Midbrain (tissue), 1 donor: ENCODE measurements around the gene LGALS8.

Experiments used
- DNase-seq: peaks from one replicate; lab custom pipeline; 2025; lab: John Stamatoyannopoulos, UW

The LGALS8 gene

GRCh38 chr1:236509203-236509602, 14.6 kb upstream of the LGALS8 start:
- DNase-seq, result no peak

- no peak for DNase-seq
Measured at GRCh38 chr1:236509647-236510401, 14.0 kb upstream of the LGALS8 start.

DNA sequence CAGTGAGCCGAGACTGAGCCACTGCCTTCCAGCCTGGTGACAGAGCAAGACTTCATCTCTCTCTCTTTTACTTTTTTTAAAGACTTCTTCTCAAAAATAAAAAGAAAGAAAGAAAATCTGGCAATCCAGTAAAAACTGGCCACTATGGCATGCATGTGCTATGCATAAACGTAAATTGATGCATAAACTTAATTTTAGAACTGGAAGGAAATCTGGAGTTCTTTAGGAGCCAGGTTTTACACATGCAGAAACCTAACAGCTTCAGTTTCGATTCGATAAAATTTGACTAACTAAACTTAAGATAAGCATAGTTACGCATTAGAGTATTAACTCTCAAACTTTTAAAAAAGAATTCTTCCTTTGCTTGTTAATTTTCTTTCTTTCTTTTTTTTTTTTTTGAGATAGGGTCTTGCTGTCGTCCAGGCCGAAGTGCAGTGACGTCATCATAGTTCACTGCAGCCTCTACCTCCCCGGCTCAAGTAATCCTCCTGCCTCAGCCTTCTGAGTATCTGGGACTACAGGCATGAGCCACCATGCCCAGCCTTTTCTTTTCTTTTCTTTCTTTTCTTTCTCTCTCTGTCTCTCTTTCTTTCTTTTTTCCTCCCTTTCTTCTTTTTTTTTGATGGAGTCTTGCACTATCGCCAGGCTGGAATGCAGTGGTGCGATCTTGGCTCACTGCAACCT, 11.9 kb upstream of the LGALS8 start:
- DNase-seq, result no peak

GRCh38 chr1:236514703-236515442, 8.9 kb upstream of the LGALS8 start:
- DNase-seq, result no peak

DNA sequence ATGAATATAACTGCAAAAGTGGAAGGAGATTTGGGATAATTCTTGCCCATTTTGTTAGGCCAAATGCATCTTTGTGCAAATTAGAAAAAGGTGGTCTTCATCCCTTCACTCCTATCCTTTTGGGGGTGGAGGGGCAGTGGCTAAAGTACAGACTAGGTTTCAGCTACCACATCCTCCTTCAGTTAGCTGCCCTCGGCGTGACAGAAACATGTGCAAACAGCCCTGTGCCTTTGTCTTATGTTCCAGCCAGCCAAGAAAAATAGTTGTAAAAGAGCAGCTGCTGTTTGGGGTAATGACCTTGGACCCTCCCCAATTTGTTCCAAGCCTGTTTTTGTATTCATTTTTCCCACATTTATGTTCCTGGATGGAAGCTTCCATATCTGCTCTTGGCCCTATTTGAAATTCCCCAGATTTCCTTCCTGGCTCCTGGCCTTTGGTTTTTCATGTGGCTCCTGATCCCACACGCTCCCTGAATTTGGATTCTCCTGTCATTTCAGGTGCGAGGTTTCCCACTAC, 8.3 kb upstream of the LGALS8 start:
- no peak for DNase-seq

GRCh38 chr1:236516929-236517704, 6.7 kb upstream of the LGALS8 start:
- DNase-seq, result no peak

DNA sequence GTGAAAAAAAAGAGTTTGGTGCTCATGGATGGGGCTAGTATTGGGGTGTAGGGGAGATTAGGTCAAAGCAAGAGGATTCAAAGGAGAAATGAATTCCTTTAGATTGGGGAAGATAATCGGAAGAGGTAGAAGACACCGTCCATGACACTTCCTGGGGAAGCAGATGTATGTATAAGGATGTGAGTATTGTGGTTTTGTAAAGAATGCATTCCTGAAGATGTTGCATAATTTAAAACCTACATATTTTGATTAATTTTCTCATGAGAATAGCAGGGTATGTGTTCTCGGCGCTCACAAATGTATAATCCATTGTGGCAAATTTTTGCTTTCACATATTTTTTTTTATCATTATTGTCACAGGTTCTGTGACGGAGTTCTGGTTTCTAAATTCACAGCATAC, 5.5 kb upstream of the LGALS8 start:
- no peak for DNase-seq

DNA sequence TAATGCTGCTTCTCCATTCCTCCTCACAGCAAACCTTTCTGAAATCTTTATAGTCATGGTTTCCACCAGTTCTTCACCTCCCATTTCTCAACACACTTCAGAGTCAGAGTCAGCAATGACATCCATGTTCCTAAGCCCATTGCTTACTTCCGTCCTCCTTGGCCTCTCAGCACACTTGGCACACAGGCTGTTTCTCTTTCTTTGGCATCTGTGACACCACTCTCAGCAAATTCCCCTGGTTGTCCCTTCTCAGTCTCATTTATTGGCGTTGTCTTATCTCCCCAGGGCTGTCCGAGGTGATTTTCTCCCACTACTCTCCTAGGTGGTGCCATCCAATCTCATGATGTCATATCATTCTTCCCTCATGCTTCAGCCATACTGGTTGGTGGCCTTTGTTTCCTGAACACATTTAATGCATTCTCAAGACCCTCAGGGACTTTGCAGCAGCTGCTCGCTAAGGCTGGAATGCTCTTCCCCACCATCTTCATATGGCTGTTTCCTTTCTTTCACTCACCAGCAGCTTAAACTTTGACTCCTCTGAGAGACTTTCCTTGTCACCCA, 3.3 kb upstream of the LGALS8 start:
- no peak for DNase-seq

DNA sequence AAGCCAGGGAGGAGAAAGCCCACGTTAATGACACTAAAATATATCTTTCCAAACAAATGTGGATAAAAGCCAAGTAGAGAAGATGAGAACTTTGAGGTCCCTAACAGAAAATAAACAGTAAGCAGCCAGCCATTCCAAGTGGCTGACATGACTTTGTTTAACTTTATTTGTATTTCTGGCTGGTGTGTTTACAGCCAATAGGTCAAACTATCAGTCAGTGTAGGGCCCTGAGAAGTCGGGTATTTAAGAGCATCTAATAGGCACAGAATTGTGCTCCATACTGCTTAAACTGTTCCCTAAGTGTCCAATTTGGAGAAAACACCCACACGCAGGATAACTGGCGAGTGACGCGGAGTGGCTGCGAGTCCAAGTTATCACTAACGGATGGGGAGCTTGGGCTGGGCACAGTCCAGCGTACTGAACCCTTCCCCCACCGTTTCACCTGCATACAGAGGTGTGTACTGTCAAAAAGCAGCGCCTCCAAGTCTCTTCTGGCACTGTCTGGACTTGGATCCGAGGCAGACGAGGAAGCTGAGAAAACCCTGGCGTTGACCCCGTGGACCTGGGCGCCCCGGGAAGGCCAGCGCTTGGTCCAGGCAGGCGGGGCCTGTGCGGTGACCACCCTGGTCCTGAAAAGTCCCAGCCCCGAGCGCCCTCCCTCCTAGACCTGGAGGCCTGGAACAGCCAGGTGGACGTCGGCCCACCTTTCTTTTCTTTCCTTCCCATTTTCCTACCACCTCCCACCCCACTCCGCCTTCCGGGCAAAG, 662 bp upstream of the LGALS8 start:
- no peak for DNase-seq

GRCh38 chr1:236524142-236524894, 536 bp downstream of the LGALS8 start:
- peak; percentile 46 for DNase-seq

DNA sequence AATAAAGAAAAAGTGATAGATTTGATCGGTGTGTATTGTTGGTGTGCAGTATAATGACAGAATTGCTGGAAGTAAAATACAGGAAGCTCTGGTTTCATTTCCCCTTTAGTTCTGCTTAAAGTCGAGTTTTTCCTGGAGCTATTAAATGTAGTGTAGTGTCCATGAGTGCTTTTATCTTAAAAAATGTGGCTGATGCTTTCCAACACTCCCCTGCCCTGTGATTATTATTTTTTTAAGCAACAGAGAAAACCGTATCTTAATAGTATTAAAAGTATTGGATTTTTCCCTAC, 1.1 kb downstream of the LGALS8 start:
- peak; percentile 25 for DNase-seq

DNA sequence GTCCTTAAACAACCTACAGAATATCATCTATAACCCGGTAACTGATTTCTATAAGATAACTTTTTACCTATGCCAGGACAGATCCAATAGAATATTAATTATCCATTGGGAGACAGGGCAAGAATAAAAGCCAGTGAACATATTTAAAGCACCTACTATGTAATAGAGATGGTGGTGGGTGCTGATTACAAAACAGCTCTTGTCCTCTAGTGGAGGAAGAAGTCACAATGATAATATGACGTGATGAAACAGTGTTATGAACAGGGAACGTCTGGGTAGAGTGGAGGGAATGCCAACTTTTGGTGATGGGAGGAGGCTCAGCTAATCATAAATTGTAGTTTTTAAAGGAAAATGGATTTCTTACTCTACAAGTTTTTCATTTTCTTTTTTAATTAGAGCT, 2.3 kb downstream of the LGALS8 start:
- no peak for DNase-seq

GRCh38 chr1:236530286-236530685, 6.5 kb downstream of the LGALS8 start:
- no peak for DNase-seq

- DNase-seq, result no peak
Measured at GRCh38 chr1:236530959-236531358, 7.2 kb downstream of the LGALS8 start.

- DNase-seq, result no peak
Measured at GRCh38 chr1:236532850-236533249, 9.1 kb downstream of the LGALS8 start.

GRCh38 chr1:236534151-236534651, 10.4 kb downstream of the LGALS8 start:
- DNase-seq, result no peak

- DNase-seq, result no peak
Measured at GRCh38 chr1:236535190-236535589, 11.4 kb downstream of the LGALS8 start.

DNA sequence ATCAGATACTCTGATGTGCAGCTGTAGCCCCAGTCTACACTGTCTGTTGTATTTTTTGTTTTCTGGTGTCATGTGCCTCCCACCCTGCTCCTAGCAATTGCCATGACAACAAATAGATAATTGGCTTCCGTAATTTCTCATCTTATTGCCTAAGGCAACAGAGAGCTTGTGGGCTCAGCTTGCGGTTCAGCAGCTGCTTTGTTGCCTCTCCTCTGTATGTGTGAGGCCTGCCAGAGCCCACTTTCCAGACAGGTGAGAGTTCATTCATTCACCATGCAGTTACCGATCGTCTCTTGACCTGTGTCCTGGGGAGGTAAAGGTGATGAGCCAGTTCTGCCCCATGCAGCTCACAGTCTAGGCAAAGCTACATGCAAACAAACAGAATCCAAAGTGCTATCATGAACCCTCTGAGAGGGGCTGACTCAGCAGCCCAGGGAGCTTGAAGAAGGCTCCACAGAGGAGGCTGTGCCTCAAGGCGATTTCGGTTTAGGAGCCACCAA, 11.9 kb downstream of the LGALS8 start:
- DNase-seq, result no peak

- DNase-seq, result no peak
Measured at GRCh38 chr1:236536540-236536939, 12.8 kb downstream of the LGALS8 start.
